Astrocyte of the cerebellum (primary cell): ENCODE data around the gene TUBAL3.

Source experiments
- DNase-seq: peaks from one replicate; pipeline ENCODE4 v3.0.0-alpha.2; 2011; ENCODE audit warnings: low read depth
- H3K4me3 ChIP-seq: 2 replicates; pipeline ENCODE4 v1.5.1; 2011; ENCODE audit warnings: mild to moderate bottlenecking, low read depth, low read length, moderate library complexity
- in situ Hi-C: cut with HindIII; loops from 2 replicates; pipeline ENCODE4 v1.10.0; 2017; ENCODE audit warnings: low sequenced_read_pairs
- TF ChIP-seq, protein P1 (sequence below): IDR thresholded peaks from 2 replicates; pipeline ENCODE4 v1.5.1; 2012; ENCODE audit warnings: low read length, low read depth, moderate library complexity, mild to moderate bottlenecking; ENCODE audit errors: missing control alignments

TUBAL3 gene

GRCh38 chr10:5433182-5433581, 28.6 kb upstream of the TUBAL3 start:
- DNase-seq, result no peak
- TF ChIP-seq, protein P1, sequence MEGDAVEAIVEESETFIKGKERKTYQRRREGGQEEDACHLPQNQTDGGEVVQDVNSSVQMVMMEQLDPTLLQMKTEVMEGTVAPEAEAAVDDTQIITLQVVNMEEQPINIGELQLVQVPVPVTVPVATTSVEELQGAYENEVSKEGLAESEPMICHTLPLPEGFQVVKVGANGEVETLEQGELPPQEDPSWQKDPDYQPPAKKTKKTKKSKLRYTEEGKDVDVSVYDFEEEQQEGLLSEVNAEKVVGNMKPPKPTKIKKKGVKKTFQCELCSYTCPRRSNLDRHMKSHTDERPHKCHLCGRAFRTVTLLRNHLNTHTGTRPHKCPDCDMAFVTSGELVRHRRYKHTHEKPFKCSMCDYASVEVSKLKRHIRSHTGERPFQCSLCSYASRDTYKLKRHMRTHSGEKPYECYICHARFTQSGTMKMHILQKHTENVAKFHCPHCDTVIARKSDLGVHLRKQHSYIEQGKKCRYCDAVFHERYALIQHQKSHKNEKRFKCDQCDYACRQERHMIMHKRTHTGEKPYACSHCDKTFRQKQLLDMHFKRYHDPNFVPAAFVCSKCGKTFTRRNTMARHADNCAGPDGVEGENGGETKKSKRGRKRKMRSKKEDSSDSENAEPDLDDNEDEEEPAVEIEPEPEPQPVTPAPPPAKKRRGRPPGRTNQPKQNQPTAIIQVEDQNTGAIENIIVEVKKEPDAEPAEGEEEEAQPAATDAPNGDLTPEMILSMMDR, result no peak
- in situ Hi-C loops, result no loop called here
- no peak overlapping the region for H3K4me3 ChIP-seq

GRCh38 chr10:5428133-5428532, 23.5 kb upstream of the TUBAL3 start:
- in situ Hi-C loops, result no loop called here
- H3K4me3 ChIP-seq, result no peak overlapping the region
- TF ChIP-seq, protein P1, result no peak
- no peak for DNase-seq

DNA sequence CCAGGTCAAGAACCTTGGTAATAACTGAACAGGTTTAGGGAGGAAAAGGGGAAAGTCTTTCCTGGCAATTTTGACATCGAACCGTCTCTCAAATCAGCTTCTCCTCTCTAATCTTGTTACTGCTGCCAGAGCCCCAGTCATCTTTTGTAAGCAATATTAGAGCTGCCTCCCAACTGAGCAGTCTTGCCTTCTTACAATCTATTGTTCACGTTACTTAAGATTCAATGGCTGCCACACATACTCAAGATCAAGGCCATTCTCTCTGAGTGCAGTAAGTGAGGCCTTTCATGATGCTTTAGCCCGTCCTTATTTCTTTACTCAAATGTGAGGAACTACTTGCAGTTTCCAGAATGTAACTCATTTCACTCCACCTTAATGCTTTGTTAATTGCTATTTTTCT, 20.1 kb upstream of the TUBAL3 start:
- in situ Hi-C loops, result no loop called here
- TF ChIP-seq, protein P1, result no peak
- no peak for DNase-seq
- H3K4me3 ChIP-seq, result no peak overlapping the region

DNA sequence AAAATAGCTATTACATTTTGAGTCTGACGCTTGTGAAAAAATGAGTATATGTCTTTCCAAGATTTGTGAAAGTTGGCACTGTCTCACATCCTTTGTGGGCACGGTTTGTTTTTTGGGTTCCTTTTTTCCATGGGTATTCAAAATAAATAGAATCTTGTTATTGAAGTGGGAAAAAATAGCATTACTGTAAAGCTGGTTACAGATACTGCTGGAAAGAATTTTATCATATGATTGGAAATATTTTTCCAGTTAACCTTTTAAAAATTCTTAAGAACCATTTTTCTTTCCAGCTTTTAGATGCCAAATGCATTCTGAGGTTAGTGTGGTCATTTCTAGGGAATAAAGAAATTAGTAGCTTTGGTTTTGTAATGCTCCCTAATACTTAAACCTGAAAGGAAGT, 19.1 kb upstream of the TUBAL3 start:
- TF ChIP-seq, protein P1, result no peak
- no peak overlapping the region for H3K4me3 ChIP-seq
- in situ Hi-C loops, result no loop called here
- peak; percentile 48 for DNase-seq

DNA sequence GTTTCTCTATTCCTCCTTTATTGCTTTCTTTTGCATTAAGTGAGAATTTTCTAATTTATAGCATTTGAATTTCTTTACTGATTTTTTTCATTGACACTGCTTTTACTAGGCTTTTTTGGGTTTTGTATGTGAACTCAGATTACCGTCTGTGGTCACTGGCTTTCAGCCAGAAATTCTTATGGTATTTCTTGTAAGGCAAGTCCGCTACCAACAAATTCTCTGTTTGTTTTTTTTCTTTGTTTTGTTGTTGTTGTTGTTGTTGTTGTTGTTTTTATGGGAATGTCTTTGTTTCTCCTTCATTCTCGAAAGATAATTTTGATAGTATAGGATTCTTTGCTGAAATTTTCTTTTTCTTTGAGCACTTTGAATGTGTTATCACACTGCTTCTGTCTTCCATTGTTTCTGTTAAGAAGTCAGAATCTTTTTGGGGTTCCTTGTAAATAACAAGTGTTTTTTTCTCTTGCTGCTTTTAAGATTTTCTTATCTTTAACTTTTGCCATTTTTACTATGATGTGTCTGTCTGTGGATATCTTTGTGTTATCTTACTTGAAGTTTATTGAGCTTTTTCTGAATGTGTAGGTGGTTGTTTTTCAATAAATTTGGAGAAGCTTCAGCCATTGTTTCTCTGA, 15.0 kb upstream of the TUBAL3 start:
- peak; percentile 69 for DNase-seq
- TF ChIP-seq, protein P1, result no peak
- H3K4me3 ChIP-seq, result no peak overlapping the region
- in situ Hi-C loops, result no loop called here

GRCh38 chr10:5418584-5418983, 14.0 kb upstream of the TUBAL3 start:
- DNase-seq, result no peak
- TF ChIP-seq, protein P1, result no peak
- in situ Hi-C loops, result no loop called here
- H3K4me3 ChIP-seq, result no peak overlapping the region
